ENCODE results near the gene DNAH7. TPM values are rescaled to one million over a fixed set of nuclear protein-coding genes. Genes with fewer than 3 reads are reported as not detected.

Gene DNAH7
- total RNA-seq, 1 donor from 2014 or later: 9.2 TPM

DNA sequence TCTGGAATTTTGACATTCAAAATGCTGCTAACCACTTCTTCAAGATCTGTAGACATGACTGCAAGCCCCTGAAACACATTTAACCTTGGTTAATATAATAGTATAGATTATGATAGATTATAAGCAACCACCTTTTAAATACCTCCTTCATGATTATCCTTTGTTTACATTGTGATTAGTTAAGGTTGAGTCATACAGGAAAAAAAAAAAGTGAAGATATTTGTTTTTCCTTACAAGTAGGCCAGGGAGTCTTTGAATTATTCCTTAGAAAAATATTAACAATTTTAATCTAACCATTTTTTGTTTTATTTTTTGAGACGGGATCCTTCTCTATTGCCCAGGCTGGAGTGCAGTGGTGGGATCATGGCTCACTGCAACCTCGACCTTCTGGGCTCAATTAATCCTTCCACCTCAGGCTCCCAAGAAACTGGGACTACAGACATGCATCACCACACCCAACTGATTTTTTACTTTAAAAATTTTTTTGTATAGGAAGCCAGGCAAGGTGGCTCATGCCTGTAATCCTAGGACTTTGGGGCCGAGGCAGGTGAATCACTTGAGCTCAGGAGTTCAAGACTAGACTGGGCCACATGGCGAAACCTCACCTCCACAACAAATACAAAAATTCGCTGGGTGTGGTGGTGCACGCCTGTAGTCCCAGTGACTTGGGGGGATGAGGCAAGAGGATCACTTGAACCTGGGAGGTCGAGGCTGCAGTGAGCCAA is 312.3 kb downstream of the DNAH7 start:
- Histone ChIP-seq H3K9me3 (no peaks in the 10 kb centered on the region), H3K27me3 (ENCODE audit: low read depth) (no peaks in the 10 kb centered on the region), H3K27ac (no peak overlapping the region), H3K4me1 (no peaks in the 10 kb centered on the region), H3K4me3 (no peak overlapping the region), H3K36me3 (no peaks in the 10 kb centered on the region)
- DNase-seq (no peak), ATAC-seq (no peak)
- intact Hi-C loops (cut with DNase I): no loop called here
- TF ChIP-seq, protein P1, sequence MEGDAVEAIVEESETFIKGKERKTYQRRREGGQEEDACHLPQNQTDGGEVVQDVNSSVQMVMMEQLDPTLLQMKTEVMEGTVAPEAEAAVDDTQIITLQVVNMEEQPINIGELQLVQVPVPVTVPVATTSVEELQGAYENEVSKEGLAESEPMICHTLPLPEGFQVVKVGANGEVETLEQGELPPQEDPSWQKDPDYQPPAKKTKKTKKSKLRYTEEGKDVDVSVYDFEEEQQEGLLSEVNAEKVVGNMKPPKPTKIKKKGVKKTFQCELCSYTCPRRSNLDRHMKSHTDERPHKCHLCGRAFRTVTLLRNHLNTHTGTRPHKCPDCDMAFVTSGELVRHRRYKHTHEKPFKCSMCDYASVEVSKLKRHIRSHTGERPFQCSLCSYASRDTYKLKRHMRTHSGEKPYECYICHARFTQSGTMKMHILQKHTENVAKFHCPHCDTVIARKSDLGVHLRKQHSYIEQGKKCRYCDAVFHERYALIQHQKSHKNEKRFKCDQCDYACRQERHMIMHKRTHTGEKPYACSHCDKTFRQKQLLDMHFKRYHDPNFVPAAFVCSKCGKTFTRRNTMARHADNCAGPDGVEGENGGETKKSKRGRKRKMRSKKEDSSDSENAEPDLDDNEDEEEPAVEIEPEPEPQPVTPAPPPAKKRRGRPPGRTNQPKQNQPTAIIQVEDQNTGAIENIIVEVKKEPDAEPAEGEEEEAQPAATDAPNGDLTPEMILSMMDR (IDR thresholded peaks at IDR 0.05): no peak

DNA sequence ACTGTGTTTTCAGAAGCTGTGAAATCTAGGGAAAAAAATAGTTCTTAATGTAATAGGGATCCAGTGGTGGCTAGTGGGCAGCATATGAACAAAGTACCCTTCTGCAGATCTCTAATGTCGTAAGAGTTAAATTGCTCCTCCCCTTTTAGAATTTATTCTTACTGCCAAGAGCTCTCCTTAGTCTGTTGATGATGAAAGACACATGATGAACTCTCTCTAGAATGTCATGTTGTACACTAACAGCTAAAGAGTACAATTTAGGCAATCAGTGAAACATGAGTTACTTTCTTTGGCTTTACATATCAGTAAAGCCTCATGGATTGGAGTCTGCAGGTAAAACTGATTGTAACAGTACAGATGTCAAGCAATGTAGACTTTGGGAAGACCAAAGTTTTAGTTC is 327.4 kb downstream of the DNAH7 start:
- Histone ChIP-seq H3K27me3 (ENCODE audit: low read depth) (no peaks in the 10 kb centered on the region), H3K36me3 (peaks cover 5% of the 10 kb centered on the region), H3K4me1 (no peaks in the 10 kb centered on the region), H3K27ac (no peak overlapping the region), H3K9me3 (no peaks in the 10 kb centered on the region), H3K4me3 (no peak overlapping the region)
- intact Hi-C loops (cut with DNase I): no loop called here
- DNase-seq: no peak
- ATAC-seq: no peak
- TF ChIP-seq, protein P1 (IDR thresholded peaks at IDR 0.05): no peak

DNA sequence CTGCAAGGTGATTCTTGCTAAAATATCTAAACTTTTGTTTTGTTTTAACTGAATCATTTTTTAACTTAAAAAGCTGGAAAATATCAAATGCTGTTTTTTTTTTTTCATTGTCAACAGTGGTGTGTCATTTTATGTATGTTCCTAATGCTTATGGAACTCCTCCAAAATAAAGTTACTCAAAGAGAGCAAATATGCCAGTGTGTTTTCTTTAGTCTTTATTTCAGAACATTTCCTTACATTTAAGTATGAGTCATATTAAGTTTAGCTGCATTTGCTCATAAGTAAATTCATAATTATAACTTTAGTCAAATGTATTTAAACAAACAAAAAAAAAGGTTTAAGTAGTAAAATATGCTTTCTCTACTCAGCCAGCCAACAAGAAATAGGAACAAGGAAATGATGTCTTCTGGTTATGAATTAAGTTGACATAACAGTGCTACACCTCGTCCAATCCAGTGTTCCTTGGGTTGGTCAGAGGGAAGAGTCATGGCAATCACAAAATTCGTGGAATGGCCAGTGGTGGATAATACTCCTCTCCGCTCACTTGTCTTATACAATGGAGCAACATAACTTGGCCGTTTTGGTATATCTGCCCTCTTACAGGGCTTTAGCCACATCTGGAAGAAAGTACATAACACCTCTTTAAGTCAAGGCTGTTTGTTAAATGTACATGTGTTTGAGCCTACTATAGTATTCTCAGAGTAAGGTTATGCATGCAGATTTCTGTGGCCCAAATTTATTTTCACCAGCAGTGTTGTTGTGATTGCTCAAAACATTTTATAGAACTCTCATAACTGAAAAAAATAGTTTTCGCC is 330.9 kb downstream of the DNAH7 start:
- Histone ChIP-seq H3K27ac (no peak overlapping the region), H3K4me1 (no peaks in the 10 kb centered on the region), H3K27me3 (ENCODE audit: low read depth) (no peaks in the 10 kb centered on the region), H3K9me3 (no peaks in the 10 kb centered on the region), H3K36me3 (peaks cover 5% of the 10 kb centered on the region), H3K4me3 (no peak overlapping the region)
- DNase-seq (no peak), ATAC-seq (no peak)
- intact Hi-C loops (cut with DNase I): no loop called here
- TF ChIP-seq, protein P1 (IDR thresholded peaks at IDR 0.05): no peak

DNA sequence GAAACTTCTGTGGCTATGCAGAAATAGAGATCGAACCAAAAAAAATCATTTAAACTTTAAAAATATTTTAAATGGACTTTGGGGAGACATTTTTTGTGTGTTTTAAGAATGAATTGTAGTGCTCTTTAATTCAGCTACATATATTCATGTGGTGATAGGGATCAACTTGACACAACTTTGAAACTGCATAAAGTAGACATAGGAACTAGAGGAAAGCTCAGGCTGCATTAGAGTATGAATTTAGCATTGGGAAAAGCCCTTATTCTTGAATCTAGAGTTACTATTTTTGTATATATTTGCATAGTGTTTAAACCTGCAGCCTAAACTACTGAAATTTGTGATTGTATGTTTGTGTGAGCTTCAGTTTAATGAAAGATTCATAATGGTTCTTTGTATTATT is 333.3 kb downstream of the DNAH7 start:
- ATAC-seq: no peak
- Histone ChIP-seq H3K4me1 (no peaks in the 10 kb centered on the region), H3K27ac (no peak overlapping the region), H3K36me3 (peaks cover 18% of the 10 kb centered on the region), H3K27me3 (ENCODE audit: low read depth) (no peaks in the 10 kb centered on the region), H3K4me3 (no peak overlapping the region), H3K9me3 (no peaks in the 10 kb centered on the region)
- intact Hi-C loops (cut with DNase I): no loop called here
- DNase-seq: no peak
- TF ChIP-seq, protein P1 (IDR thresholded peaks at IDR 0.05): no peak

DNA sequence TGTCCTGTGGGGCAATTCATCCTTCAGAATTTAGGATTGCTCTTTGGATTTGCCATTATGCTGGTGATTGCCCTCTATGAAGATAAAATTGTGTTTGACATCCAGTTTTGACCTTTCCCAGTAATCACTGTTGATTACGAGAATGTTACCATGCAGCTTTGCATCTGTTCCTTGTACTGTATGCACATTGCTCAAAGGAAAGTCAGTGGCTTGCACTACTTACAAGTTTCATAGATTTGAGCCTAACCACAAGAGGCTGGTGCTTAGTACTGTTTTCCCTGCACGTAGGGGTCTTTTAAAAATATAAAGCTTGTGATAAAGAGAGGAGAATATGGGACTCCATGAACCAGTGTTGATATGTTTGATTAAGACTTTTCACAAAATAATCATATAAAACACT is 333.7 kb downstream of the DNAH7 start:
- H3K27ac ChIP-seq: no peak overlapping the region
- peaks cover 21% of the 10 kb centered on the region for H3K36me3 ChIP-seq
- intact Hi-C loops (cut with DNase I): no loop called here
- ATAC-seq (no peak), DNase-seq (no peak)
- H3K4me1 ChIP-seq: no peaks in the 10 kb centered on the region
- H3K4me3 ChIP-seq: no peak overlapping the region
- TF ChIP-seq, protein P1 (IDR thresholded peaks at IDR 0.05): no peak
- H3K27me3 ChIP-seq (ENCODE audit: low read depth): no peaks in the 10 kb centered on the region
- no peaks in the 10 kb centered on the region for H3K9me3 ChIP-seq
